GM19468 (cell line): ENCODE measurements around the gene MBOAT2.
"Not testable (repeated sequence)": the region's sequence is repeated elsewhere in the genome, so short reads cannot be mapped to it uniquely, and the experiment has no call there.

Source experiments
- ATAC-seq: cut with Tn5 transposase; IDR thresholded peaks from one replicate; pipeline ENCODE4 v1.9.1; 2021; ENCODE audit warnings: mild to moderate bottlenecking, moderate library complexity, moderate number of reproducible peaks; ENCODE audit not compliant: unreplicated experiment; ENCODE audit errors: extremely low read depth

MBOAT2 gene

GRCh38 chr2:8966123-8966908 lies 37.2 kb downstream of the MBOAT2 start:
- ATAC-seq = no peak

- no peak for ATAC-seq
Measured at GRCh38 chr2:8965216-8965969, 38.1 kb downstream of the MBOAT2 start.

- no peak for ATAC-seq
Measured at GRCh38 chr2:8962890-8963289, 40.6 kb downstream of the MBOAT2 start.

- no peak for ATAC-seq
Measured at GRCh38 chr2:8957628-8958027, 45.9 kb downstream of the MBOAT2 start.

- ATAC-seq = no peak
Measured at GRCh38 chr2:8956774-8957173, 46.7 kb downstream of the MBOAT2 start.

- ATAC-seq = no peak
Measured at GRCh38 chr2:8954990-8955389, 48.5 kb downstream of the MBOAT2 start.

- ATAC-seq = no peak
Measured at GRCh38 chr2:8953525-8953924, 50.0 kb downstream of the MBOAT2 start.

GRCh38 chr2:8939486-8940114 lies 63.9 kb downstream of the MBOAT2 start:
- no peak for ATAC-seq

- ATAC-seq = no peak
Measured at GRCh38 chr2:8938384-8938783, 65.1 kb downstream of the MBOAT2 start.

GRCh38 chr2:8935982-8936381 lies 67.5 kb downstream of the MBOAT2 start:
- ATAC-seq = no peak

- no peak for ATAC-seq
Measured at GRCh38 chr2:8934338-8934737, 69.1 kb downstream of the MBOAT2 start.

- no peak for ATAC-seq
Measured at GRCh38 chr2:8932702-8933101, 70.8 kb downstream of the MBOAT2 start.

GRCh38 chr2:8930185-8930584 lies 73.3 kb downstream of the MBOAT2 start:
- ATAC-seq = not testable (repeated sequence)

- ATAC-seq = no peak
Measured at GRCh38 chr2:8929128-8929527, 74.4 kb downstream of the MBOAT2 start.

GRCh38 chr2:8927510-8928455 lies 75.7 kb downstream of the MBOAT2 start:
- no peak for ATAC-seq

GRCh38 chr2:8926356-8926755 lies 77.1 kb downstream of the MBOAT2 start:
- ATAC-seq = no peak

- no peak for ATAC-seq
Measured at GRCh38 chr2:8925411-8925810, 78.1 kb downstream of the MBOAT2 start.

GRCh38 chr2:8923183-8923582 lies 80.3 kb downstream of the MBOAT2 start:
- no peak for ATAC-seq

- no peak for ATAC-seq
Measured at GRCh38 chr2:8922431-8922830, 81.1 kb downstream of the MBOAT2 start.

GRCh38 chr2:8918412-8918811 lies 85.1 kb downstream of the MBOAT2 start:
- no peak for ATAC-seq
